ENCODE results near the gene SEMA3A.

SEMA3A gene

DNA sequence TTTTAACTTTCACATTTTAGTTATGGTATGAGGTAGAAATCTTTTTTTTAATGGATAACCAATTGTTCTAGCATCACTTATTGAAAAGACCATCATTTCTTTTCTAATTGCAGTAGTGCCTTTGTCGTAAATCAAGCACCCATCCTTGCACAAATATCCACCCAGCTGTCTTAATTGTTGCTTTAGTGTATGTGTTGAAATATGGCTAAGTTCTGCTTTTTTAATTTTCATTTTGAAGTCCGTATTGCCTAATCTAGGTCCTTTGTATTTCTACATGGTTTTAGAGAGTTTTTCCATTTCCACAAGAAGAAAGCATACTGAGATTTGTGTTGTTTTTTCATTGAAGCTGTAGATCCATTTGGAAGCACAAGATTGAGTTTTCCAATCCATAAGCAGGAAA, 286.1 kb downstream of the SEMA3A start:
- no peak for FAIRE-seq

All from TTC549 (cell line).